ENCODE measurements around the gene CNTNAP2. TPM values are rescaled to one million over a fixed set of nuclear protein-coding genes. Genes with fewer than 3 reads are reported as not detected.

CNTNAP2 gene
- total and polyA plus RNA-seq, 8 donors, result 0.19 to 18.2 (median 0.56) TPM

- H3K9me3 ChIP-seq, result no peaks in the 10 kb centered on the region
- no peak for DNase-seq
- H3K4me3 ChIP-seq, result no peak overlapping the region
- no peaks in the 10 kb centered on the region for H3K27me3 ChIP-seq
- H3K27ac ChIP-seq, result no peak overlapping the region
- intact Hi-C loops (cut with DNase I; ENCODE audit: low total_unique reads), result no loop called here
- no peaks in the 10 kb centered on the region for H3K36me3 ChIP-seq
- no peaks in the 10 kb centered on the region for H3K4me1 ChIP-seq
- 72 to 80% (median 76%) methylated on average over 3 of the region's 3 CpGs for WGBS, 5 donors
- no peak for TF ChIP-seq CTCF (IDR thresholded peaks at IDR 0.05)
- TF ChIP-seq EP300 (IDR thresholded peaks at IDR 0.05), result no peak
- no peak for TF ChIP-seq POLR2A (IDR thresholded peaks at IDR 0.05)
- TF ChIP-seq POLR2AphosphoS5 (IDR thresholded peaks at IDR 0.05), result no peak
Observed at GRCh38 chr7:146412781-146413180, 296.2 kb downstream of the CNTNAP2 start.

DNA sequence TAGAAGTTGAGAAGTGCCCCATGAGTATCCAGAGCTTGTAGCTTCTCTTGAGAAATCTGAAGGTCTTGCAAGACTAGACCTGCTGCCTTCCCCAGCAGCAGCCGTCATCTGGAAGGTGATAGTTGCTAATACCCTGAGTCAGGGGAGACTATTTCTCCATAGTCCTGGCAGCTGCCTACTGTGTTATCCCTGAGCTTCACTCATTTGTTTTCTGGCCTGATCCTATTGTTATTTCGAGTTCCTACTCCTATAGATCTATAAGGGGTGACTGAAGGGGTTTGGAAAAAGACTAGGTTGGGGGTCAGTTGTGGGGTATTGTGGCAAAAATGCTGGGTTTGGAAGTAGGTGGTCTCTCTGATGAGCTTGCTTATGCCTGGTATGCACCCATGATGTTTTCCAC, 297.8 kb downstream of the CNTNAP2 start:
- WGBS, 5 donors, result 43 to 56% (median 49%) methylated on average over 2 of the region's 2 CpGs

GRCh38 chr7:146414937-146415336, 298.3 kb downstream of the CNTNAP2 start:
- H3K9me3 ChIP-seq, result no peaks in the 10 kb centered on the region
- no peak overlapping the region for H3K4me3 ChIP-seq
- no peaks in the 10 kb centered on the region for H3K4me1 ChIP-seq
- intact Hi-C loops (cut with DNase I; ENCODE audit: low total_unique reads), result no loop called here
- no peaks in the 10 kb centered on the region for H3K27me3 ChIP-seq
- no peak for TF ChIP-seq CTCF (IDR thresholded peaks at IDR 0.05)
- no peak for TF ChIP-seq EP300 (IDR thresholded peaks at IDR 0.05)
- no peak for TF ChIP-seq POLR2AphosphoS5 (IDR thresholded peaks at IDR 0.05)
- TF ChIP-seq POLR2A (IDR thresholded peaks at IDR 0.05), result no peak
- WGBS, 5 donors, result 66 to 81% (median 80%) methylated on average over 2 of the region's 2 CpGs
- DNase-seq, result no peak
- H3K27ac ChIP-seq, result no peak overlapping the region
- H3K36me3 ChIP-seq, result no peaks in the 10 kb centered on the region

More for the DNA sequence above, 297.8 kb downstream of the CNTNAP2 start:
- Histone ChIP-seq H3K27me3 (no peaks in the 10 kb centered on the region), H3K4me3 (no peak overlapping the region), H3K4me1 (no peaks in the 10 kb centered on the region), H3K9me3 (no peaks in the 10 kb centered on the region), H3K36me3 (no peaks in the 10 kb centered on the region), H3K27ac (no peak overlapping the region)
- intact Hi-C loops (cut with DNase I; ENCODE audit: low total_unique reads), result no loop called here
- DNase-seq, result no peak
- no peak for TF ChIP-seq CTCF (IDR thresholded peaks at IDR 0.05)
- no peak for TF ChIP-seq POLR2AphosphoS5 (IDR thresholded peaks at IDR 0.05)
- TF ChIP-seq POLR2A (IDR thresholded peaks at IDR 0.05), result no peak
- no peak for TF ChIP-seq EP300 (IDR thresholded peaks at IDR 0.05)

- no peaks in the 10 kb centered on the region for H3K9me3 ChIP-seq
- no peaks in the 10 kb centered on the region for H3K36me3 ChIP-seq
- no peak for DNase-seq
- H3K4me3 ChIP-seq, result no peak overlapping the region
- TF ChIP-seq POLR2AphosphoS5 (IDR thresholded peaks at IDR 0.05), result no peak
- no peak for TF ChIP-seq CTCF (IDR thresholded peaks at IDR 0.05)
- no peak for TF ChIP-seq EP300 (IDR thresholded peaks at IDR 0.05)
- no peak for TF ChIP-seq POLR2A (IDR thresholded peaks at IDR 0.05)
- H3K4me1 ChIP-seq, result no peaks in the 10 kb centered on the region
- no peak overlapping the region for H3K27ac ChIP-seq
- H3K27me3 ChIP-seq, result no peaks in the 10 kb centered on the region
- intact Hi-C loops (cut with DNase I; ENCODE audit: low total_unique reads), result no loop called here
Observed at GRCh38 chr7:146417176-146417575, 300.6 kb downstream of the CNTNAP2 start.

Measured in stomach (tissue), 9 donors.